ENCODE measurements around the gene NUDT8. TPM values are rescaled to one million over a fixed set of nuclear protein-coding genes. Genes with fewer than 3 reads are reported as not detected.
"Not testable (repeated sequence)": the region's sequence is repeated elsewhere in the genome, so short reads cannot be mapped to it uniquely, and the experiment has no call there.

NUDT8 gene
- total RNA-seq, 1 donor from 2014 or later: 12.6 TPM

DNA sequence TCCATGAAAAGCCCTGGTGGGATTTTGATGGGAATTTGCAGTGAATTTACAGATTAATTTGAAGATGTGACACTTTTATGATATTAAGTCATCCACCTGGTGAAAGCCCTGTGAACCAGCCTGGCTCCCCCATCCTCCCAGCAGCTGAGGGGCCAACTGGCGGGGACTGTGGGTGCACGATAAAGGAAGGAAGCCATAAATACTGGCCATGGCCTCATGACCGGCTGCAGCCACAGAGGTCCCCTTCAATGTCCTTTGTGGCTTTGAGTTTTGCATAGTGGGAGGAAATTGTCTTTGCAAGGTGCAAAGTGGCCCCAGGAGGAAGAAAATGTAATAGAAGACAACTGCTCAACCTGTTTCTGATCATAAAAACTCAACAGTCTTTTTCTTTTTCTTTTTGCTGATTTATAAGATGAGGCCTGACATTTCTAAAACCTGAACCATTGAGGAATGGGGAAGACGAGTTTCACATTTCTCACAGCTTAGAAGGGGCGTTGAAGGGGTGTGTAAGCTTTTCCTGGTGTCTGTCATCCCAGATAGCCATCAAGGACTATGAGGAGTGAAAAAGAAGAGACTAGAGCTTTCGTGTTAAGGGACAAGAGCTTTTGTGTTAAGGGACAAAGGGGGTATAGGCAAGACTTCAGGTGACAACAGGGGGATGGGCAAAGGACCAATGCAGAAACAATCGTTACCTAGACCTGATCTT is 29.3 kb downstream of the NUDT8 start:
- TF ChIP-seq, protein P1, sequence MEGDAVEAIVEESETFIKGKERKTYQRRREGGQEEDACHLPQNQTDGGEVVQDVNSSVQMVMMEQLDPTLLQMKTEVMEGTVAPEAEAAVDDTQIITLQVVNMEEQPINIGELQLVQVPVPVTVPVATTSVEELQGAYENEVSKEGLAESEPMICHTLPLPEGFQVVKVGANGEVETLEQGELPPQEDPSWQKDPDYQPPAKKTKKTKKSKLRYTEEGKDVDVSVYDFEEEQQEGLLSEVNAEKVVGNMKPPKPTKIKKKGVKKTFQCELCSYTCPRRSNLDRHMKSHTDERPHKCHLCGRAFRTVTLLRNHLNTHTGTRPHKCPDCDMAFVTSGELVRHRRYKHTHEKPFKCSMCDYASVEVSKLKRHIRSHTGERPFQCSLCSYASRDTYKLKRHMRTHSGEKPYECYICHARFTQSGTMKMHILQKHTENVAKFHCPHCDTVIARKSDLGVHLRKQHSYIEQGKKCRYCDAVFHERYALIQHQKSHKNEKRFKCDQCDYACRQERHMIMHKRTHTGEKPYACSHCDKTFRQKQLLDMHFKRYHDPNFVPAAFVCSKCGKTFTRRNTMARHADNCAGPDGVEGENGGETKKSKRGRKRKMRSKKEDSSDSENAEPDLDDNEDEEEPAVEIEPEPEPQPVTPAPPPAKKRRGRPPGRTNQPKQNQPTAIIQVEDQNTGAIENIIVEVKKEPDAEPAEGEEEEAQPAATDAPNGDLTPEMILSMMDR (IDR thresholded peaks at IDR 0.05): no peak
- no peak overlapping the region for H3K27ac Mint-ChIP-seq (ENCODE audit: unreplicated experiment)
- no peak overlapping the region for H3K4me3 Mint-ChIP-seq (ENCODE audit: unreplicated experiment)
- H3K4me1 Mint-ChIP-seq (ENCODE audit: low read depth): no peaks in the 10 kb centered on the region
- no peak for DNase-seq (ENCODE audit: low spot score)
- peaks cover 7% of the 10 kb centered on the region for H3K9me3 Mint-ChIP-seq (ENCODE audit: low read depth)
- H3K27me3 Mint-ChIP-seq (ENCODE audit: low read depth): peaks cover 8% of the 10 kb centered on the region
- H3K36me3 Mint-ChIP-seq (ENCODE audit: low read depth): no peaks in the 10 kb centered on the region

DNA sequence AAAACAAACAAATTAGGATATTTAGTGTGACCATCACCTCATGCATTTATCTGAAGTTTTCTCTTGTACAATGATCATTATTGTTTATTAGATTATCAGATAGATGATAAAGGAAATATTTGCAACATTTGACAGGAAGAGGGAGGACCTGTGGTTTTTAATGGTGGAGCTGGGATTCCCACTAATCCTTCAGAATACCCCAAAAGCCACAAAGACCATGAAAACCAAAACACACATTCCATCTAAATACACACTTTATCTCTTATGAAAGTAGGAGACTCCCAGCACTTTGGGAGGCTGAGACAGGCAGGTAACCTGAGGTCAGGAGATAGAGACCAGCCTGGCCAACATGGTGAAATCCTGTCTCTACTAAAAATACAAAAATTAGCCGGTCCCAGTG is 30.6 kb downstream of the NUDT8 start:
- H3K36me3 Mint-ChIP-seq (ENCODE audit: low read depth): no peaks in the 10 kb centered on the region
- H3K27me3 Mint-ChIP-seq (ENCODE audit: low read depth): peaks cover 3% of the 10 kb centered on the region
- TF ChIP-seq, protein P1 (IDR thresholded peaks at IDR 0.05): no peak
- no peak overlapping the region for H3K27ac Mint-ChIP-seq (ENCODE audit: unreplicated experiment)
- no peak overlapping the region for H3K4me3 Mint-ChIP-seq (ENCODE audit: unreplicated experiment)
- DNase-seq (ENCODE audit: low spot score): no peak
- no peaks in the 10 kb centered on the region for H3K4me1 Mint-ChIP-seq (ENCODE audit: low read depth)
- H3K9me3 Mint-ChIP-seq (ENCODE audit: low read depth): peaks cover 7% of the 10 kb centered on the region

DNA sequence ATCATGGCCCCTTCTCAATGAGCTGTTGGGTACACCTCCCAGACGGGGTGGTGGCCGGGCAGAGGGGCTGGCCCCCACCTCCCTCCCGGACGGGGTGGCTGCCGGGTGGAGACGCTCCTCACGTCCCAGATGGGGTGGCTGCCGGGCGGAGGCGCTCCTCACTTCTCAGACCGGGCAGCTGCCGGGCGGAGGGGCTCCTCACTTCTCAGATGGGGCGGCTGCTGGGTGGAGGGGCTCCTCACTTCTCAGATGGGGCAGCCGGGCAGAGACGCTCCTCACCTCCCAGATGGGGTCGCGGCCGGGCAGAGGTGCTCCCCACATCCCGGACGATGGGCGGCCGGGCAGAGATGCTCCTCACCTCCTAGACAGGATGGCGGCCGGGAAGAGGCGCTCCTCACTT is 31.8 kb downstream of the NUDT8 start:
- not testable (repeated sequence) for H3K27me3 Mint-ChIP-seq (ENCODE audit: low read depth); H3K4me3 Mint-ChIP-seq (ENCODE audit: unreplicated experiment); DNase-seq (ENCODE audit: low spot score); H3K9me3 Mint-ChIP-seq (ENCODE audit: low read depth); H3K36me3 Mint-ChIP-seq (ENCODE audit: low read depth); H3K4me1 Mint-ChIP-seq (ENCODE audit: low read depth); H3K27ac Mint-ChIP-seq (ENCODE audit: unreplicated experiment)

DNA sequence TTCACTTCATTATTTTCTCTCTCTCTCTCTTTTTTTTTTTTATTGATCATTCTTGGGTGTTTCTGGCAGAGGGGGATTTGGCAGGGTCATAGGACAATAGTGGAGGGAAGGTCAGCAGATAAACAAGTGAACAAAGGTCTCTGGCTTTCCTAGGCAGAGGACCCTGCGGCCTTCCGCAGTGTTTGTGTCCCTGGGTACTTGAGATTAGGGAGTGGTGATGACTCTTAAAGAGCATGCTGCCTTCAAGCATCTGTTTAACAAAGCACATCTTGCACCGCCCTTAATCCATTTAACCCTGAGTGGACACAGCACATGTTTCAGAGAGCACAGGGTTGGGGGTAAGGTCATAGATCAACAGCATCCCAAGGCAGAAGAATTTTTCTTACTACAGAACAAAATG is 32.3 kb downstream of the NUDT8 start:
- H3K27ac Mint-ChIP-seq (ENCODE audit: unreplicated experiment): not testable (repeated sequence)

DNA sequence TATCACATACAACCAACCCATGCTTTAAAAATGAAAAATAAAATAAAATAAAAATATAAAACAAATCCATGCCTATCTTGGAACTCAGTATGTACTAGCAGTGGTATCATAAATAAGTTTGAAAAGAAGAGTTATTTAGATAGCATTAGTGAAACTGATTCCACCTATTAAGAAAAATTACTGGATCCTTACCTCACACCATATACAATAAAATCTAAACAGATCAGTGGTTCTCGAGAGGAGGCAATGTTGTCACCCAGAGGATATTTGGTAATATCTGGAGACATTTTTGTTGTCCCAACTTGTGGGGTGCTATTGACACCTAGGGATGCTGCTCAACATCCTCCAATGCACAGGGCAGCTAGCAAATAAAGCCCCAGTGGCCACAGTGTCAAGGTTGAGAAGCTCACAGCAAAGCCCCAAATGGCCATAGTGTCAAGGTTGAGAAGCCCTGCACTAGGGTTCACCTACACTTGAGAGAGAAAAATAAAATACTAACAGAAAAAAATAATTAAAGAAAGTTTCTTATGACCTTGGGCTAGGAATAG is 32.9 kb downstream of the NUDT8 start:
- Mint-ChIP-seq H3K27me3 (ENCODE audit: low read depth) (peaks cover 3% of the 10 kb centered on the region), H3K9me3 (ENCODE audit: low read depth) (peaks cover 3% of the 10 kb centered on the region), H3K36me3 (ENCODE audit: low read depth) (no peaks in the 10 kb centered on the region), H3K4me3 (ENCODE audit: unreplicated experiment) (no peak overlapping the region), H3K4me1 (ENCODE audit: low read depth) (no peaks in the 10 kb centered on the region), H3K27ac (ENCODE audit: unreplicated experiment) (no peak overlapping the region)
- DNase-seq (ENCODE audit: low spot score): no peak
- TF ChIP-seq, protein P1 (IDR thresholded peaks at IDR 0.05): no peak

More for the DNA sequence above, 32.3 kb downstream of the NUDT8 start:
- not testable (repeated sequence) for H3K9me3 Mint-ChIP-seq (ENCODE audit: low read depth); H3K27me3 Mint-ChIP-seq (ENCODE audit: low read depth); H3K4me1 Mint-ChIP-seq (ENCODE audit: low read depth); H3K36me3 Mint-ChIP-seq (ENCODE audit: low read depth); DNase-seq (ENCODE audit: low spot score); H3K4me3 Mint-ChIP-seq (ENCODE audit: unreplicated experiment)

DNA sequence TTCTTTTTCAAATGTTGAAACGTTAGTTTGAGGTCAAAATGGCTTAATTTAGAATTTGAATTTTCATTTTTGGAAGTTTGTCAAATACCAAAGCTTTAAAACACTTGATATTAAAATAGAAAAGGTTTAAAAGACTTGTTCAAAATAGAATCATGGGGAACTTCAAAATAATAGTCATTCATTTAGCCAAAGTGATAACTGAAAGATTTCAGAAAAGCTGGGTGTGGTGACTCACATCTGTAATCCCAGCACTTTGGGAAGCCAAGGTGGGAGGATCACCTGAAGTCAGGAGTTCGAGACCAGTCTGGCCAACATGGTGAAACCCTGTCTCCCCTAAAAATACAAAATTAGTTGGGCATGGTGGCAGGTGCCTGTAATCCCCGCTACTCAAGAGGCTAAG is 35.3 kb downstream of the NUDT8 start:
- no peaks in the 10 kb centered on the region for H3K36me3 Mint-ChIP-seq (ENCODE audit: low read depth)
- H3K4me3 Mint-ChIP-seq (ENCODE audit: unreplicated experiment): no peak overlapping the region
- H3K9me3 Mint-ChIP-seq (ENCODE audit: low read depth): peaks cover 3% of the 10 kb centered on the region
- no peak for DNase-seq (ENCODE audit: low spot score)
- H3K27me3 Mint-ChIP-seq (ENCODE audit: low read depth): no peaks in the 10 kb centered on the region
- TF ChIP-seq, protein P1 (IDR thresholded peaks at IDR 0.05): no peak
- H3K27ac Mint-ChIP-seq (ENCODE audit: unreplicated experiment): no peak overlapping the region
- H3K4me1 Mint-ChIP-seq (ENCODE audit: low read depth): no peaks in the 10 kb centered on the region

Measured in chondrocyte (in vitro differentiated cells).